ENCODE data around the gene FBLIM1.
"Not testable (repeated sequence)": the region's sequence is repeated elsewhere in the genome, so short reads cannot be mapped to it uniquely, and the experiment has no call there.

FBLIM1 gene

DNA sequence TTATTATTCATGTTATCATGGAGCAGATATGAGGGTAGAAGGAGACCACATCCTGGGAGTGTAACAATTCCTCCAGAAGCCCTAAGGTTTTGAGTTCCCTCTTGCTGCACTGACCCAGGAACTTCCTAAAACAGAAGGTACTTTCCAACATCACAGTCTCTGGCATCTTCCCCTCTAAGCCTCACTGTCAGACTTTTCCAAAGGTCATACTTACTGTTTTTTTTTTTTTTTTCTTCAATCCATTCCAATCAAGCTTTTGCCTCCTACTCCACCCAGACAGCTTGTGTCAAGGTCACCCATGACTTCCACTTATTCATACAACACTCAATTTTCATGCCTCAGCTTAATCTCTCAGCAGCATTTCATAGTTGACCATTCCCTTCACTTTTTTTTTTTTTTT is 67.2 kb downstream of the FBLIM1 start:
- no peak for DNase-seq

DNA sequence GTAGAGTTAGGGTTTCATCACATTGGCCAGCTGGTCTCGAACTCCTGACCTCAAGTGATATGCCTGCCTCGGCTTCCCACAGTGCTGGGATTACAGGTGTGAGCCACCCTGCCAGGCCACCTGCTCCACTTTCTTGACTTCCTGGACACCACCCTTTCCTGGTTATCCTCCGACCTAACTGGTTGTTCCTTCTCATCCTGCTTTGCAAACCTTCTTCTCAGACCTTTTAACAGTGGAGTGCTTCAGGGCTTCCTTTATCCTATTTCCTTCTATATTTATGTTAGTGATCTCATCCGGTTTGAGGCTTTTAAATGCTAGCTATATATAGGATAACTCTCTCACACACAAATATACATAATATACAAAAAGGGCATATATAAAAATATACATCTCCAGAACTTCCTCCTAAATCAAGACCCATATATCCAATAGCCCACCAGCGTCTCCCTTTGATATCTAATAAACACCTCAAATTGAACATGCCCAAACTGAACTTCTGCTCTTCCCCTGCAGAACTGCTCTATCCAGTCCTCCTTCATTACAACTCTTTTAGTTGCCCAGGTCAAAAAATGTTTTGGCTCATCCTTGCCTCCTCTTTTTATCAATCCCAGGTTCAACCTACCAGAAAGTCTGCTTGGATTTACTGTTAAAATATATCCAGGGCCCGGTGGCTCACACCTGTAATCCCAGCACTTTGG is 68.4 kb downstream of the FBLIM1 start:
- no peak for DNase-seq

DNA sequence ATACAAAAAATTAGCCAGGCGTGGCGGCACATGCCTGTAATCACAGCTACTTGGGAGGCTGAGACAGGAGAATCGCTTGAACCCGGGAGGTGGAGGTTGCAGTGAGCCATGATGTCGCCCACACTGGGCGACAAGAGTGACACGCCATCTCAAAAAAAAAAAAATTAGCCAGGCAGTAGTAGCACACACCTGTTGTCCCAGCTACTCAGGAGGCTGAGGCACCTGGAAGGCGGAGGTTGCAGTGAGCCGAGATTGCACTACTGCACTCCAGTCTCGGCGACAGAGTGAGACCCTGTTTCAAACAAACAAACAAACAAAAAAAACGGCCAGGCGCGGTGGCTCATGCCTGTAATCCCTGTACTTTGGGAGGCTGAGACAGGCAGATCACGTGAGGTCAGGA is 69.0 kb downstream of the FBLIM1 start:
- DNase-seq: not testable (repeated sequence)

DNA sequence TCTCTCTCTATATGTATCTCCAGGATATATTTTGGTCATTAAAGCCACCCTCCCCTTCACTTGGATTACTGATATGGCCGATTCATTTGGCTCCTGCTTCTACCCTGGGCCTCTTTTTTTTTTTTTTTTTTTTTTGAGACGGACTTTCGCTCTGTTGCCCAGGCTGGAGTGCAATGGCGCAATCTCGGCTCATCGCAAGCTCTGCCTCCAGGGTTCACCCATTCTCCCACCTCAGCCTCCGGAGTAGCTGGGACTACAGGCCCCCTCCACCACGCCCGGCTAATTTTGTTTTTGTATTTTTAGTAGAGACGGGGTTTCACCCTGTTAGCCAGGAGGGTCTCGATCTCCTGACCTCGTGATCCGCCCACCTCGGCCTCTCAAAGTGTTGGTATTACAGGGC is 70.3 kb downstream of the FBLIM1 start:
- DNase-seq: not testable (repeated sequence)

DNA sequence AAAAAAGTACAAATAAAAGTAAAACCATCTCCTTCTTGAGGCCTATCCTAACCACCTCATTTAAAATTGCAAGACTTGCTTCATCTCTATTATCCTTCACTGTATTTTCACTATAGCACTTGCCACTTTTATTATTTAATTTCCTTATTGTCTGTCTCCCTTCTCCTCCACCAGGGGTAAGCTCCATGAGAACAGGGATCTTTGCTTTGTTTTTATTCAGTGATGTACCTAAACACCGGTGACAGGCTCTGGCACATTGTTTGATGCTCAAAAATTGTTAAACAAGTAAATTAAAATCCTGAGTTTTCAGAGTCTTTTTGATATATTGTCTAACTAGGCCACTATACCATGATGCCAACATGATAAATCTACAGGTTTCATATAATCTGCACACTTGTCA is 71.7 kb downstream of the FBLIM1 start:
- no peak for DNase-seq

DNA sequence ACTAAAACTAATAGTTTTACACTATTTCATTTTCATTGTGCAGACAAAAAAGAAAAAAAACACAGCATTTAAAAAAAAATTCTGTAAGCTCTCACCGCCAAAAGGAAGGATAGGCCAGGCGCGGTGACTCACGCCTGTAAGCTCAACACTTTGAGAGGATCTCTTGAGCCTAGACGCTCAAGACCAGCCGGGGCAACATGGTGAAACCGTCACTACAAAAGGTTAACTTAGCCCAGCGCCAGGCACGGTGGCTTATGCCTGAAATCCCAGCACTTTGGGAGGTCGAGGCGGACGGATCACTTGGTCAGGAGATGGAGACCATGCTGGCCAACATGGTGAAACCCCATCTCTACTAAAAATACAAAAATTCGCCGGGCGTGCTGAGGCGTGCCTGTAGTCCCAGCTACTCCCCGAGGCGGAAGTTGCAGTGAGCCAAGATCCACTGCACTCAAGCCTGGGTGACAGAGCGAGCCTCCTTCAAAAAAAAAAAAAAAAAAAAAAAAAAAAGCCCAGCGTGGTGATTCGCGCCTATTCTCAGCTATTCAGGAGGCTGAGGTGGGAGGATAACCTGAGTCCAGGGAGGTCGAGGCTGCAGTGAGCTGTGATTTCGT is 74.6 kb downstream of the FBLIM1 start:
- no peak for DNase-seq

DNA sequence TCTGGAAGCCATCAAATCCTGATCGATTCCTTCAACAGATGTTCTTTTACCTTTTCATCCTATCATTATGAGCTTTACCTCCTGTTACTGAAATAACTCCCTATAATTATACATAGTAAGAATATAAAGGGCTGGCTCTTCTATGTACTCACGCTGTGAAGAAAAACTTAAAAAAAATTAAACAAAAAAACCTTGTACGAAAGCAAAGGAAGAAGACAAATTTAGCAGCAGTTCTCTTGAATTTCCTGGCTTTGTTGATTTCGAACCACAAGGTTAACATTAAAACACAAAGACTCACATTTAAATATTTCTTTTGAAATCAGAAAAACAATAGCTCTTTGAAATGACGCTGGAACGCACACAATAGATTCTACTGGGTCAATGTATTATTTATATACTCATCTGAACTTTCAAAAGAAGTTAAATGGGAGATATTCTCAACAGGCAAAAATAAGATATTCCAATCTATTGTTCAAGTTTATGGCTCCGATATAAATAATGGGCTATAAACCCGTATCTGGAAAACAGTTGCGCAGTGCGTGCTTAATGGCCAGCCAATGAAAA is 75.3 kb downstream of the FBLIM1 start:
- DNase-seq: no peak

DNA sequence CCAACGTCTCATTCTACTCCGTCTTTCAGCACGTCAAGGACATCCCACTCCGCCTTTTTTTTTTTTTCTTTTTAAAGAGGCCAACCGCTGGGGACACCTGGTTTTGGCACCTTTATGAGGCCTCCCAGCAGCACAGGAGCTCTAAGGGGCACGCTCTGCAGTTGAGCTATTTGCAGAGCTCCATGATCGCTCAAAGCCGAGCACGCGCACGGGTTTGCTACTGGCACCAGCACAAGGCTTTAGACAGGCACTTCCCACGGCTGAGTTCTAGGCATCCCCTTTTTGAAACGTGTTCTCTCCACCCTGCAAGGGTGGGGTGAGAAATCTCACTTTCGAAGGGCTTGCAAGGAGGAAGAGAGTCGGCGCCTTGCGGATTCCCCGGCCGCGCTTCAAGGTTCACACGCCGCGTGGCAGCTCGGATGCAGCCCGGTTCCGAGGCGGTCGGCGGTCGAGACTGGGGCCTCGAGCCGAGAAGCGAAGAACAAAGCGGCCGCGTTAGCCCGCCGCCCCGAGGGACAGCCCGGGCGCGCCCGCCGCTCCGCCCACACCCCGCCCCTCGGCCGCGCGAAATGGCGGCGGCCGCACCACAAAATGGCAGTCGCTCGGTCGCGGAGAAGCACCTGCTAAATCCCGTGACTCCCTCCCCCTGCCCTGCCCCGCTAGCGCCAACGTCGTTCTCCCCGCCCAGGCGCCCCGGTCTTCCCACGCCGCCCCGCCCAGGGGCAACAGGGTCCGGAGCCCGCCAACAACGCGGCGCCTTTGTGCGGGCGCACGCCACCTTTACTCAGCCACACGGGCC is 76.0 kb downstream of the FBLIM1 start:
- DNase-seq: peak; percentile 76

DNA sequence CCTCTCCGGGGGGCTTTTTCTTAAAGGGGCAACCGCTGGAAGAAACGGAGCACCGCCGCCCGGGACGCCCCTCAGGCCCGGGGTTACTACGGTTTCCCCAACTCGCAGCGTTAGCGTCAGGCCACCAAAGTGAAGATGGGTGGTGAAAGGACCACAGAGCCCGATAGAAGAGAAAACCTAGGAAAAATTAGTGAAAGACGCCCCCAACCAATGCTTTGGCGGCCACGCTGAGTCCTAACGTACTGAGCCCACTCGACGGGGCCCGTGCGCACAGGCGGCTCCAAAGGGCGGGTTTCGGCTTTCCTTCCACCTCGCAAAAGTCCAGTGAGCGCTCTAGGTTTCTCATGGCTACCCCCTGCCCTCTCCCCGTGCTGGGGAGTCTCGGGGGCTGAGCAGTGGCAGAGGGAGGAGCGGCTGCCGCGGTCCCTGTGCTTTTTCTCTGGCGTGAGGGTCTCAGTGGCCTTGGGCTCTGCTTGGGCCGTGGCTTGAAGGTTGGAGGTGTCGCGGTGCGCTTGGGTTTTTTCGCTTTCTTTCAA is 76.7 kb downstream of the FBLIM1 start:
- DNase-seq: no peak

DNA sequence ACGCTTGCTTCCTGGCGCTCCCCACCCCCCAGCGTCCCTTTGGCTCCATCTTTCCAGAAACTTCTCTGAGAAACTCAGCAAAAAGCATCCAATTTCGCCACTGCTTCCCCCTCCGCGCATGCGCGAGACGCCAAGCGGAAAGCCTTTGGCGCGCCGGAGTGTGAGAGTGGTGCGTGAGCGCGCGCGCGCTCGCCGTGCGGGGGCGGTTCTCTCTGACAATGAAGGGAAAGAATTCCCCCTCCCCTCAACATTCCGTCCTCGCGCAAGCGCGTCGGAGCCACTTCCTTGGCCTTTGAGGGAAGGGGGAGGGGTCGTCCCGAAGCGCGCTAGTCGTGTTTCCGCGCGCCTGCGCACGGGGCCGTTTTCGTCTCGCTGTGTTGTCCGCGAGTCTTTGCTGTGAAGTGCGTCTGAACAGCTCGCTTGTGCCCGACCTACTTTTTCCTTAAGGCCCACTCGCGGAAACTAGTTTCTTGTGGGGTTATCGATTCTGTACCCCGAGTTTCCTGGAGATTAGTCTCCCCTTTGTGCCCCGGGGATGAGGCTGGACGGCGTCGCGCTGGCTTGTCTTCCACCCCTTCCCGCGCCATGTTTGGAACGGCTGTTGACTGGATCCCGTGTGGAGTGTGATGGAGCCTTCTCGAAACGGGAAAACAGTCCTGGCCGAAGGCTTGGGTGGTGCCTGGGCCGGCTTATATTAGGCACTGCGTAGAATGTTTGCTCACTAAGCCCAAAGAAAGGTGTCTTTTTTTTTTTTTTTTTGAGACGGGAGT is 77.3 kb downstream of the FBLIM1 start:
- DNase-seq: peak; percentile 92
